Thymus (tissue), 14 donors: Measurements from ENCODE around the gene CYTH3. TPM values are rescaled to one million over a fixed set of nuclear protein-coding genes. Genes with fewer than 3 reads are reported as not detected.

Source experiments
- DNase-seq, 9 donors: peaks; one replicate each; pipeline ENCODE4 v3.0.0-alpha.2; 2013; ENCODE audit warnings: low spot score in 9 of 9, low read depth in 6 of 9, missing footprints in 1 of 9
- H3K27ac ChIP-seq, 2 donors: one replicate each; pipeline ENCODE4 v1.5.1; 2013; ENCODE audit warnings: control low read depth in 1 of 2, low read depth in 1 of 2, low read length in 1 of 2, mild to moderate bottlenecking in 1 of 2, moderate library complexity in 1 of 2
- H3K27me3 ChIP-seq, 2 donors: one replicate each; pipeline ENCODE4 v1.5.1; 2013; ENCODE audit warnings: low read length in 1 of 2; ENCODE audit not compliant: control insufficient read depth in 2 of 2, insufficient read depth in 1 of 2
- H3K36me3 ChIP-seq, 2 donors: one replicate each; pipeline ENCODE4 v1.5.1; 2013; ENCODE audit warnings: low read length in 1 of 2, mild to moderate bottlenecking in 1 of 2, moderate library complexity in 1 of 2; ENCODE audit not compliant: control insufficient read depth in 2 of 2, insufficient read depth in 2 of 2
- H3K4me1 ChIP-seq, 2 donors: one replicate each; pipeline ENCODE4 v1.5.1; 2013; ENCODE audit warnings: low read length in 2 of 2; ENCODE audit not compliant: control insufficient read depth in 2 of 2, insufficient read depth in 2 of 2
- H3K4me3 ChIP-seq, 2 donors: one replicate each; pipeline ENCODE4 v1.5.1; 2013; ENCODE audit warnings: low read length in 2 of 2, control low read depth in 1 of 2, mild to moderate bottlenecking in 1 of 2
- H3K9me3 ChIP-seq, 2 donors: one replicate each; pipeline ENCODE4 v1.5.1; 2013; ENCODE audit warnings: low read length in 1 of 2, mild to moderate bottlenecking in 1 of 2; ENCODE audit not compliant: control insufficient read depth in 2 of 2, insufficient read depth in 1 of 2
- WGBS: extraction: QIAGEN DNeasy Blood & Tissue Kit; methylation state at CpG from one replicate; pipeline ENCODE4 v1.1.7; 2013; 5-methylcytosine and 5-hydroxymethylcytosine counted together
- long read RNA-seq, 10 donors: transcript quantifications; one replicate each; lab custom pipeline, GENCODE V29; 2026
- polyA plus RNA-seq: library from polyadenylated mRNA; stranded (reverse); fragments of 200-250 nt; gene quantifications from one replicate; pipeline ENCODE4 v1.2.3, GENCODE V29; 2013
- total RNA-seq: library from RNA; stranded (reverse); fragments of 120-200 nt; gene quantifications from one replicate; pipeline ENCODE4 v1.2.4, GENCODE V29; 2013
- donor health status: healthy.

CYTH3 gene
- total RNA-seq (5.1 TPM), polyA plus RNA-seq (6.3 TPM)
- long read RNA-seq, donor 1: 0 reads
- long read RNA-seq, donor 2: 0 reads
- long read RNA-seq, donor 3, full-length matches to known transcripts: 1 of 1 reads
- long read RNA-seq, donor 3, partial matches to known transcripts: 0 of 1 reads
- long read RNA-seq, donor 3, other reads (novel, unspliced or antisense): 0 of 1 reads
- long read RNA-seq, donor 4: 0 reads
- long read RNA-seq, donor 5, full-length matches to known transcripts: 2 of 2 reads
- long read RNA-seq, donor 5, partial matches to known transcripts: 0 of 2 reads
- long read RNA-seq, donor 5, other reads (novel, unspliced or antisense): 0 of 2 reads
- long read RNA-seq, donor 6, full-length matches to known transcripts: 3 of 3 reads
- long read RNA-seq, donor 6, partial matches to known transcripts: 0 of 3 reads
- long read RNA-seq, donor 6, other reads (novel, unspliced or antisense): 0 of 3 reads
- long read RNA-seq, donor 7: 0 reads
- long read RNA-seq, donor 8, full-length matches to known transcripts: 2 of 2 reads
- long read RNA-seq, donor 8, partial matches to known transcripts: 0 of 2 reads
- long read RNA-seq, donor 8, other reads (novel, unspliced or antisense): 0 of 2 reads
- long read RNA-seq, donor 9, full-length matches to known transcripts: 1 of 1 reads
- long read RNA-seq, donor 9, partial matches to known transcripts: 0 of 1 reads
- long read RNA-seq, donor 9, other reads (novel, unspliced or antisense): 0 of 1 reads
- long read RNA-seq, donor 10, full-length matches to known transcripts: 4 of 4 reads
- long read RNA-seq, donor 10, partial matches to known transcripts: 0 of 4 reads
- long read RNA-seq, donor 10, other reads (novel, unspliced or antisense): 0 of 4 reads

GRCh38 chr7:6272481-6273323 is at the start of gene CYTH3:
TSS of gene CYTH3 (minus strand) at chr7:6272624. CDS start at chr7:6272507, 117 bp downstream.
- peak within 1 kb of the TSS; percentile 63 to 89 for H3K4me3 ChIP-seq
- H3K4me1 ChIP-seq: peaks cover 8 to 26% of the 10 kb centered on the region in 2 donors
- 7% methylated on average over 67 of the region's 67 CpGs for WGBS
- DNase-seq: peak in 8 of 9 donors; percentile 34 to 81 (median 65)
- H3K27me3 ChIP-seq: peaks cover 11 to 31% of the 10 kb centered on the region in 2 donors
- H3K27ac ChIP-seq: no peak within 1 kb of the TSS
- no peaks in the 10 kb centered on the region for H3K9me3 ChIP-seq
- no peaks in the 10 kb centered on the region for H3K36me3 ChIP-seq

- Histone ChIP-seq H3K36me3 (no peaks in the 10 kb centered on the region), H3K27ac (no peak overlapping the region), H3K4me1 (peaks cover 0 to 9% of the 10 kb centered on the region in 2 donors), H3K27me3 (no peaks in the 10 kb centered on the region), H3K4me3 (no peak overlapping the region), H3K9me3 (no peaks in the 10 kb centered on the region)
- 66% methylated on average over 1 of the region's 1 CpG for WGBS
- DNase-seq: no peak
These were observed 48.4 kb upstream of the CYTH3 start for GRCh38 chr7:6320791-6321190.

GRCh38 chr7:6317797-6318438 is 45.5 kb upstream of the CYTH3 start:
- H3K27ac ChIP-seq: peak overlapping the region in 1 of 2 donors; percentile 47
- peak in 6 of 9 donors; percentile 4 to 50 (median 10) for DNase-seq
- WGBS: 56% methylated on average over 16 of the region's 16 CpGs

GRCh38 chr7:6316226-6316625 is 43.8 kb upstream of the CYTH3 start:
- 93% methylated on average over 6 of the region's 6 CpGs for WGBS
- no peak for DNase-seq
- Histone ChIP-seq H3K4me3 (no peak overlapping the region), H3K4me1 (peaks cover 0 to 9% of the 10 kb centered on the region in 2 donors), H3K27me3 (no peaks in the 10 kb centered on the region), H3K36me3 (no peaks in the 10 kb centered on the region), H3K9me3 (no peaks in the 10 kb centered on the region), H3K27ac (no peak overlapping the region)

More at GRCh38 chr7:6317797-6318438, 45.5 kb upstream of the CYTH3 start:
- Histone ChIP-seq H3K36me3 (no peaks in the 10 kb centered on the region), H3K4me1 (peaks cover 0 to 9% of the 10 kb centered on the region in 2 donors), H3K9me3 (no peaks in the 10 kb centered on the region), H3K4me3 (no peak overlapping the region), H3K27me3 (no peaks in the 10 kb centered on the region)

GRCh38 chr7:6315746-6316145 is 43.3 kb upstream of the CYTH3 start:
- no peaks in the 10 kb centered on the region for H3K9me3 ChIP-seq
- DNase-seq: no peak
- 92% methylated on average over 8 of the region's 8 CpGs for WGBS
- no peaks in the 10 kb centered on the region for H3K27me3 ChIP-seq
- no peaks in the 10 kb centered on the region for H3K36me3 ChIP-seq
- no peak overlapping the region for H3K4me3 ChIP-seq
- H3K27ac ChIP-seq: no peak overlapping the region
- H3K4me1 ChIP-seq: peaks cover 0 to 9% of the 10 kb centered on the region in 2 donors

- no peak for DNase-seq
- 97% methylated on average over 10 of the region's 10 CpGs for WGBS
- Histone ChIP-seq H3K27me3 (no peaks in the 10 kb centered on the region), H3K4me1 (no peaks in the 10 kb centered on the region), H3K9me3 (no peaks in the 10 kb centered on the region), H3K36me3 (no peaks in the 10 kb centered on the region), H3K4me3 (no peak overlapping the region), H3K27ac (no peak overlapping the region)
These were observed 38.0 kb upstream of the CYTH3 start for GRCh38 chr7:6310271-6310993.

- Histone ChIP-seq H3K4me1 (no peaks in the 10 kb centered on the region), H3K36me3 (no peaks in the 10 kb centered on the region), H3K27ac (no peak overlapping the region), H3K27me3 (no peaks in the 10 kb centered on the region), H3K4me3 (no peak overlapping the region), H3K9me3 (no peaks in the 10 kb centered on the region)
- 87% methylated on average over 5 of the region's 5 CpGs for WGBS
- no peak for DNase-seq
These were observed 35.3 kb upstream of the CYTH3 start for GRCh38 chr7:6307762-6308161.

- Histone ChIP-seq H3K9me3 (no peaks in the 10 kb centered on the region), H3K4me3 (no peak overlapping the region), H3K36me3 (no peaks in the 10 kb centered on the region), H3K4me1 (no peaks in the 10 kb centered on the region), H3K27me3 (no peaks in the 10 kb centered on the region), H3K27ac (no peak overlapping the region)
- 97% methylated on average over 3 of the region's 3 CpGs for WGBS
- DNase-seq: no peak
These were observed 34.0 kb upstream of the CYTH3 start for GRCh38 chr7:6306471-6306870.
